Ovary (tissue), 9 donors: Measurements from ENCODE around the gene CFAP45. TPM values are rescaled to one million over a fixed set of nuclear protein-coding genes. Genes with fewer than 3 reads are reported as not detected.

Experiments
- DNase-seq, 5 donors: peaks; one replicate each; pipeline ENCODE4 v3.0.0-alpha.2; 2019 to 2020
- H3K27ac ChIP-seq, 2 donors: fragments of 200-600 bp; one replicate each; pipeline versions ENCODE4 v1.5.1 to v1.8.0; 2019 to 2022
- H3K27me3 ChIP-seq: fragments of 200-600 bp; one replicate; pipeline ENCODE4 v1.8.0; 2022
- H3K36me3 ChIP-seq: fragments of 200-600 bp; sonication (generic); one replicate; pipeline ENCODE4 v1.5.1; 2019
- H3K4me1 ChIP-seq: one replicate; pipeline ENCODE4 v1.8.1; 2013; ENCODE audit warnings: mild to moderate bottlenecking, moderate library complexity; ENCODE audit not compliant: insufficient read depth
- H3K4me3 ChIP-seq: fragments of 200-600 bp; sonication (generic); one replicate; pipeline ENCODE4 v1.5.1; 2017
- H3K9me3 ChIP-seq, 2 donors: fragments of 200-600 bp in 1 of 2; sonication (generic) in 1 of 2; one replicate each; pipeline versions ENCODE4 v1.5.1 to v1.8.1; 2013 to 2019; ENCODE audit warnings: mild to moderate bottlenecking in 1 of 2, moderate library complexity in 1 of 2
- CTCF ChIP-seq, 3 donors: fragments of 450-650 bp in 2 of 3; fragments of 200-600 bp in 1 of 3; IDR thresholded peaks; one replicate each; pipeline versions ENCODE4 v1.5.1 to v1.8.0; 2016 to 2022; ENCODE audit warnings: antibody characterized with exemption in 3 of 3, mild to moderate bottlenecking in 1 of 3
- EP300 ChIP-seq: sonication (generic); formaldehyde crosslinking; IDR thresholded peaks from one replicate; pipeline ENCODE4 v1.6.1; 2017; ENCODE audit warnings: antibody characterized with exemption
- POLR2A ChIP-seq: fragments of 450-650 bp; IDR thresholded peaks from one replicate; pipeline ENCODE4 v1.6.1; 2017; ENCODE audit warnings: antibody characterized with exemption, mild to moderate bottlenecking, moderate library complexity
- WGBS, 3 donors: extraction: QIAGEN DNeasy Blood & Tissue Kit in 1 of 3; methylation state at CpG; one replicate each; pipeline versions ENCODE4 v1.1.5 to v1.1.7; 2013 to 2017; 5-methylcytosine and 5-hydroxymethylcytosine counted together
- intact Hi-C, 4 donors: fragments of 100-400 bp; cut with DNase I; formaldehyde crosslinking; loops; one replicate each; pipeline versions ENCODE4 v1.11.0 to v1.15.1; 2022 to 2023
- polyA plus RNA-seq, 2 donors: library from polyadenylated mRNA; stranded (reverse); fragments of 200-250 nt in 1 of 2; fragments of 350-450 nt in 1 of 2; fragmentation: Illumina TruSeq in 1 of 2; extraction: RNeasy Lipid Tissue Mini Kit (QIAGEN cat#74804) in 1 of 2; gene quantifications; one replicate each; pipeline ENCODE4 v1.2.3, GENCODE V29; 2013 to 2014
- total RNA-seq, 7 donors: library from RNA; depleted of rRNA in 2 of 7; stranded (reverse); fragments of >200 nt in 2 of 7; fragmentation: NEBNext Ultra II Directional in 3 of 7; extraction: Animal tissue kit (Norgen Biotek cat#: 25700) in 3 of 7; gene quantifications; one replicate each; pipeline versions ENCODE4 v1.1.0 to v1.2.4, GENCODE V29; 2016 to 2023
- donor health status: DM: no; HTN: no; CAD: no; lungs with moderate emphysema.
- donor health status: DM: no; HTN: no; CAD: no.
- donor health status: Bipolar disorder and iron deficiency.
- donor health status: DM: yes; HTN: yes; CAD: no.
- donor health status: DM: no; HTN: no; CAD: no.
- donor health status: DM: yes; HTN: yes; CAD: no.

CFAP45 gene
- total and polyA plus RNA-seq, 9 donors, result 0.30 to 16.7 (median 1.4) TPM

- 92 to 100% (median 96%) methylated on average over 1 of the region's 1 CpG for WGBS, 3 donors
- H3K4me3 ChIP-seq, result no peak overlapping the region
- H3K27me3 ChIP-seq, result no peaks in the 10 kb centered on the region
- H3K9me3 ChIP-seq, result no peaks in the 10 kb centered on the region
- H3K27ac ChIP-seq, result peak overlapping the region; percentile 90 to 98
- TF ChIP-seq EP300, result no peak
- no peak for TF ChIP-seq CTCF (IDR thresholded peaks at IDR 0.05)
- TF ChIP-seq POLR2A, result no peak
- peaks cover 3% of the 10 kb centered on the region for H3K4me1 ChIP-seq
- no peaks in the 10 kb centered on the region for H3K36me3 ChIP-seq
- no peak for DNase-seq
- intact Hi-C loops, result loop anchor here in 3 of 4 donors (10.0 kb wide), 2 partner anchors 68 to 1862 kb away; partner anchors contain the start of genes TAGLN2 (in 2 of the 3) and KIRREL1 (in 1 of the 3)
These were observed 43.4 kb downstream of the CFAP45 start for GRCh38 chr1:159856576-159856975.

- intact Hi-C loops, result loop anchor here in 3 of 4 donors (10.0 kb wide), 2 partner anchors 69 to 1861 kb away; partner anchors contain the start of genes TAGLN2 (in 2 of the 3) and KIRREL1 (in 1 of the 3)
- no peaks in the 10 kb centered on the region for H3K36me3 ChIP-seq
- WGBS, 3 donors, result 81 to 83% (median 82%) methylated on average over 34 of the region's 34 CpGs
- no peak overlapping the region for H3K4me3 ChIP-seq
- DNase-seq, result peak in 3 of 5 donors; percentile 43 to 50 (median 46)
- peaks cover 3% of the 10 kb centered on the region for H3K4me1 ChIP-seq
- H3K9me3 ChIP-seq, result no peaks in the 10 kb centered on the region
- no peaks in the 10 kb centered on the region for H3K27me3 ChIP-seq
- TF ChIP-seq EP300 (no peak), POLR2A (no peak), CTCF (IDR thresholded peaks at IDR 0.05) (no peak)
- peak overlapping the region; percentile 90 to 98 for H3K27ac ChIP-seq
These were observed 44.3 kb downstream of the CFAP45 start for GRCh38 chr1:159855709-159856108.

GRCh38 chr1:159854693-159855192 lies 45.2 kb downstream of the CFAP45 start:
- TF ChIP-seq POLR2A (peak; percentile 82), CTCF (IDR thresholded peaks at IDR 0.05) (peak in 2 of 3 donors; percentile 11 to 49), EP300 (no peak)
- H3K9me3 ChIP-seq, result no peaks in the 10 kb centered on the region
- no peaks in the 10 kb centered on the region for H3K27me3 ChIP-seq
- WGBS, 3 donors, result 0 to 1% (median 0%) methylated on average over 14 to 59 of the region's 59 CpGs
- no peaks in the 10 kb centered on the region for H3K36me3 ChIP-seq
- peak overlapping the region; percentile 73 for H3K4me3 ChIP-seq
- intact Hi-C loops, result loop anchor here in 3 of 4 donors (10.0 kb wide), 2 partner anchors 70 to 1860 kb away; partner anchors contain the start of genes TAGLN2 (in 2 of the 3) and KIRREL1 (in 1 of the 3)
- DNase-seq, result peak; percentile 89 to 94 (median 91)
- peak overlapping the region; percentile 90 to 98 for H3K27ac ChIP-seq
- H3K4me1 ChIP-seq, result peaks cover 3% of the 10 kb centered on the region

GRCh38 chr1:159854116-159854692 lies 45.8 kb downstream of the CFAP45 start:
- H3K4me1 ChIP-seq, result peaks cover 3% of the 10 kb centered on the region
- intact Hi-C loops, result loop anchor here in 3 of 4 donors (10.0 kb wide), 2 partner anchors 71 to 1859 kb away; partner anchors contain the start of genes TAGLN2 (in 2 of the 3) and KIRREL1 (in 1 of the 3)
- H3K36me3 ChIP-seq, result no peaks in the 10 kb centered on the region
- H3K9me3 ChIP-seq, result no peaks in the 10 kb centered on the region
- TF ChIP-seq EP300 (no peak), CTCF (IDR thresholded peaks at IDR 0.05) (no peak), POLR2A (no peak)
- DNase-seq, result peak; percentile 75 to 84 (median 79)
- peak overlapping the region; percentile 73 for H3K4me3 ChIP-seq
- WGBS, 3 donors, result 1% methylated on average over 28 to 31 of the region's 31 CpGs
- peak overlapping the region; percentile 90 to 98 for H3K27ac ChIP-seq
- no peaks in the 10 kb centered on the region for H3K27me3 ChIP-seq
